ENCODE data around the gene CATSPERD.
"Not testable (repeated sequence)": the region's sequence is repeated elsewhere in the genome, so short reads cannot be mapped to it uniquely, and the experiment has no call there.

Gene CATSPERD

DNA sequence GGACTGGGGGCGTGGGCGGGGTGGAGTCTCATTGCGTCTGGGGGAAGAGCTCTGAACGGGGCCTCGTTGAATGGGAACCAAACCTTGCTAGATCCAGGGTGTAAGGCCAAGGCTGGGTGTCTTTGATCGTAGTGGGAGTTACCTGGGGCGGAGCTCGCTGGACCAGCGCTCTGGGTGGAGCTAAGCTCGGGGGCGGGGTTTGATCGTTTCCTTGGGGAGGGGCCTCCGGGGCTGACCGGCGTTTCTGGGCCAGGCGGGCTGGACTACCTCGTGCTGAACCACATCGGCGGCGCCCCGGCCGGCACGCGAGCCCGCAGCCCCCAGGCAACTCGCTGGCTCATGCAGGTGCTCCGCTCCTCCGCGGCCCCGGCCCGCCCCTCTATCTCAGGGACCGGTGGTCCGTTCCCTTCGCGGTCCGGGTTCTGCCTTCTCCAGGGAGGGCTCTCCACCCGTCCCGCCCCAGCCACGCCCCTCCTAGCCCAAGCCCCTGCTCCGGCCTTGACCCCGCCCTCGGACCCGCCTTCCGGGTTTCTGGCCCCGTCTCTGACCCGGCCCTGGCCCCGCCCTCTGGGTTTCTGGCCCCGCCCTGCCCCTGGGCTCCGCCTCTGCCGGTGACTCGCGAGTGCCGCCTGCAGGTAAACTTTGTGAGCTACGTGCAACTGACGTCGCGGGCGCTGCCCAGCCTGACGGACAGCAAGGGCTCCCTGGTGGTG lies 33.6 kb upstream of the CATSPERD start:
- DNase-seq (ENCODE audit: low read depth, low spot score) = peak; percentile 96

DNA sequence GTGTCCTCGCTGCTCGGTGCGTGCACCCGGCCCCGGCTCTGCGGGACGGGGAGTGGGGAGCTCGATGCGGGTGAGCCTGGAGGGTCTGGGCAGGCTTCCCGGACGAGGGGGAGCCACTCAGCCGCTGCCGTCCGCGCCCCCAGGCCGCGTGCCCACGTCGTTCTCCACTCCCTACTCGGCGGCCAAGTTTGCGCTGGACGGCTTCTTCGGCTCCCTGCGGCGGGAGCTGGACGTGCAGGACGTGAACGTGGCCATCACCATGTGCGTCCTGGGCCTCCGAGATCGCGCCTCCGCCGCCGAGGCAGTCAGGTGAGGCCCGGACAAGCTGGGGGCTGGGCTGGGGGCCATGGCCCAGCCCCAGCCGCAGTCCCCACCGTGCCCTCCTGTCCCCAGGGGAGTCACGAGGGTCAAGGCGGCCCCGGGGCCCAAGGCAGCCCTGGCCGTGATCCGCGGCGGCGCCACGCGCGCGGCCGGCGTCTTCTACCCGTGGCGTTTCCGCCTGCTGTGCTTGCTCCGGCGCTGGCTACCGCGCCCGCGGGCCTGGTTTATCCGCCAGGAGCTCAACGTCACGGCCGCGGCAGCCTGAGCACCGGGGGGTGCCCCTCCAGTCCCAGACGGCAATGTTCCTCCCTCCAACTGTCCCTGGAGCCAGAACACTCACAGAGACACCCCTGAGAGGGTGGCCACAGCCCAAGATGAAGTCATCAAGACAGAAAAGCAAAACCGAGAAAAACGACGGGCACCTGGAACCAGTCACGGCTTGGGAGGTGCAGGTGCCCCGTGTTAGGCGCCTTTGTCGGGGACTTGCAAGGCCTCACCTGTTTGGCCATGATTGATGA lies 32.9 kb upstream of the CATSPERD start:
- DNase-seq (ENCODE audit: low read depth, low spot score) = no peak

GRCh38 chr19:5688262-5688881 lies 32.1 kb upstream of the CATSPERD start:
- DNase-seq (ENCODE audit: low read depth, low spot score) = not testable (repeated sequence)

GRCh38 chr19:5690125-5690954 lies 30.1 kb upstream of the CATSPERD start, which contains the start of gene RPL36:
Gene RPL36, plus strand, starts transcription at chr19:5690295. Its CDS starts 213 bp downstream, at chr19:5690508.
- DNase-seq (ENCODE audit: low read depth, low spot score) = peak; percentile 99

GRCh38 chr19:5690955-5691821 lies 29.2 kb upstream of the CATSPERD start:
- DNase-seq (ENCODE audit: low read depth, low spot score) = peak; percentile 42

DNA sequence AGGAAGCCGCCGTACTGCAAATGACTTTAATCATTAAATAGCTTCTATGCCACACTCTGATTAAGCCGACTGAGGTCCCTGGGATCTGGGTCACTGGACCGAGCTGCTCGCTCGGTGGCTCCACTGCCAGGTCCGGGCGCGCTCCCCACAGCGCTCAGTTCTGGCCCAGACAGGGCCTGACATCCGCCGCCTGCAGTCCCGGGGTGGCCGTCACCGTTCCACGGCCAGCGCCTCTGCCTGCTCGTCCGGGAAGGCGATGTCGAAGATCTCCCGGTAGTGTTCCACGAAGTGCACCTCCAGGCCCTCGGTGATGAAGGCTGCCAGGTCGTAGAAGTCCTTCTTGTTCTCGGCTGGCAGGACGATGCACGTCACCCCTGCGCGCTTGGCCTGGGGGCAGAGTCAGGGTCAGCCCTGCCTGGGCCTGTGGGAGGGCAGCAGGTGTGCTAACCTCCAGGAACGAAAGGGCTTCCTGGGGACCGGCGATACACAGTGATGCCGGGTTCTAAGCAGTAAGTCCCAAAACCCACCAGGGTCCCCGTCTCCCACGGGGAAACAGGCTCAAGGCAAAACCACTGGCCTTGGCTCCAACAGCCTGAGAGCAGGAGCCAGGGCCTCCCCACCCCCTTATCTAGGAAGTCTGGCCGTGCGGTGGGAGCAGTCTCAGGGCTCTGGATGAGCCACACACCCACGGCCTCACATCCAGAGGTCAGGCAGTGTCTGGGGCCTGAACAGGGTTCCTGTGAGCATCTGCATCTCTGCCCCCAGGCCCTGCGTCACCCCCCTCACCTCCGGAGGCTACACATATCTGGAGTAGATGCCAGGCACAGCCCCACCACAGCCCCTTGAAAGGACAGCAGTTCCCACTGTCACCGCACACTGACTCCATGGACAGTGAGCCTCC lies 28.4 kb upstream of the CATSPERD start:
- DNase-seq (ENCODE audit: low read depth, low spot score) = peak; percentile 51

DNA sequence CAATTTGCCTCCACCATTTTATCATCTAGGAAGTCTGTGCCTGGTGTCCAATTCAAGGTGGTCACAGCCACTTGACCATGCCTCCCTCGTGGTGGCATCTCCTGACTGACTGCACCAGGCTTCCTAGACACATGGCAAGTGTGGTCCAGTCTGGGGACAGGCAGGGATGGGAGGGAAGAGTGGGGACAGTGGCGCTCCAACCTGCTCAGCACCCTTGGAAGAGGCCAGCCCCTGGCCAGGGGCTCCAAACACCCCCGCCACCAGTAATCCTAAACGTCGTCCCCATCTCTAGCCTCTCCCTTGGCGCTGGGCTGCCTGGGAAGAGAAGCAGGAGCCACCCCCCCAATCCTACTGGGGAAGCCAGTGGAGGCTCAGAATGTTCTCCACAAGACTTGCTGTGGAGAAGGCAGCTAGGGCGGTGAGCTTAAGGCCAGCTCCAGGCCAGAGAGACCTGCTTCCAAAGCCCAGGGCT lies 27.7 kb upstream of the CATSPERD start:
- DNase-seq (ENCODE audit: low read depth, low spot score) = peak; percentile 36

DNA sequence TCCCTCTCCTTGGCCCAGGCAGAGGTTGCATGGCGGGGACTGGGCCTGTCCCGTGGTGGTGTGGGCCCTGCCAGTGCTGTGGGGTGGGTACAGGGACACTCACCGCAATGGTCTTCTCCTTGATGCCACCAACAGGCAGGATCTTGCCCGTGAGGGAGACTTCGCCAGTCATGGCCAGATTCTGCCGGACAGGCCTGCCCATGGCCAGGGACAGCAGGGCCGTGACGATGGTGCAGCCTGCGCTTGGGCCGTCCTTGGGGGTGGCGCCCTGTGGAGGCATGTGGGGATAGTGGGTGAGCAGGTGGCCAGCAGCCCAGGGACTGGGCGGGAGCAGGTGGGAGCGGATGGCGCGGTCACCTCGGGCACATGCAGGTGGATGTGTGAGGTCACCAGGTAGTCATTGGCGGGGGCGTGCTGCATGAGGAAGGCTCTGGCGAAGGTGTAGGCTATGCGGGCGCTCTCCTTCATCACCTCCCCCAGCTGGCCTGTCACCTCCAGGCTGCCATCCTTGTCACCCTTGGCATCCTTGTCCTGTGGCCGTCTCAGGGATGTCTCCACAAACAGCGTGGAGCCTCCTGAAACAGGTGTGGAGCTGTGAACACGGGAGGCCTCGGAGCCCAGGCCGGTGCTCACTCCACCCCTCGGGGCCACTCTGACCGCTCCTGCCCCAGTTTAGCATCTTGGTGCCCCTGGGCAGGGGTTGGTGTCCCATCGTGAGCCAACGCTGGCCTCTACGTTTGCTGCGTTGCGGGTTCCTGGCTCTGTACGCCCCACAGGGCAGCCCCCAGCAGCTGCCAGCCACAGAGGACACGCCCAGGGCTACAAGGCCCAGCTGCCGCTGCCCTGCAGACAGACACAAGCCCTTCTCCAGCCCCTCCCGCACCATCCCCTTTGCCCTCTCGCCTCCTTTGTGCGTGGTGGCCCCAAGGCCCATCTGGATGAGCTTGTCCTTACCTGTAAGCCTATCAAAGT lies 27.0 kb upstream of the CATSPERD start:
- DNase-seq (ENCODE audit: low read depth, low spot score) = no peak

GRCh38 chr19:5694167-5694955 lies 26.1 kb upstream of the CATSPERD start:
- no peak for DNase-seq (ENCODE audit: low read depth, low spot score)

- no peak for DNase-seq (ENCODE audit: low read depth, low spot score)
Observed at GRCh38 chr19:5694956-5695648, 25.3 kb upstream of the CATSPERD start.

GRCh38 chr19:5695649-5696195 lies 24.7 kb upstream of the CATSPERD start:
- DNase-seq (ENCODE audit: low read depth, low spot score) = no peak

- DNase-seq (ENCODE audit: low read depth, low spot score) = no peak
Observed at GRCh38 chr19:5696196-5697021, 24.0 kb upstream of the CATSPERD start.

GRCh38 chr19:5697022-5697889 lies 23.2 kb upstream of the CATSPERD start:
- DNase-seq (ENCODE audit: low read depth, low spot score) = no peak

- no peak for DNase-seq (ENCODE audit: low read depth, low spot score)
Observed at GRCh38 chr19:5697890-5698634, 22.4 kb upstream of the CATSPERD start.
